Spleen (tissue), 11 donors: ENCODE measurements around the gene TENM4. TPM values are rescaled to one million over a fixed set of nuclear protein-coding genes. Genes with fewer than 3 reads are reported as not detected.

Source experiments
- DNase-seq: peaks from one replicate; pipeline ENCODE4 v3.0.0-alpha.2; 2020
- H3K27ac ChIP-seq, 8 donors: fragments of 200-600 bp; sonication (generic) in 7 of 8; 1 replicate in 4 of 8; 2 replicates in 4 of 8; pipeline versions ENCODE4 v1.5.0 to v1.8.0; 2016 to 2021; ENCODE audit warnings: inconsistent platforms in 4 of 8, mild to moderate bottlenecking in 4 of 8, moderate library complexity in 1 of 8
- H3K27me3 ChIP-seq, 7 donors: fragments of 200-600 bp; sonication (generic) in 6 of 7; replicated peaks in 1 of 7; 1 replicate in 4 of 7; 2 replicates in 3 of 7; pipeline versions ENCODE4 v1.5.0 to v1.8.0; 2016 to 2021; ENCODE audit warnings: inconsistent platforms in 3 of 7, mild to moderate bottlenecking in 1 of 7
- H3K36me3 ChIP-seq, 6 donors: fragments of 200-600 bp; sonication (generic) in 5 of 6; 1 replicate in 4 of 6; 2 replicates in 2 of 6; pipeline versions ENCODE4 v1.5.0 to v1.8.0; 2016 to 2021; ENCODE audit warnings: inconsistent platforms in 2 of 6
- H3K4me1 ChIP-seq, 6 donors: fragments of 200-600 bp; sonication (generic) in 5 of 6; 1 replicate in 3 of 6; 2 replicates in 3 of 6; pipeline versions ENCODE4 v1.5.0 to v1.8.0; 2016 to 2021; ENCODE audit warnings: inconsistent platforms in 3 of 6
- H3K4me3 ChIP-seq, 8 donors: fragments of 200-600 bp; sonication (generic) in 7 of 8; 1 replicate in 4 of 8; 2 replicates in 4 of 8; pipeline versions ENCODE4 v1.5.0 to v1.8.0; 2016 to 2021; ENCODE audit warnings: inconsistent platforms in 4 of 8, mild to moderate bottlenecking in 4 of 8, moderate library complexity in 2 of 8
- H3K9me3 ChIP-seq, 8 donors: fragments of 200-600 bp; sonication (generic) in 7 of 8; 1 replicate in 4 of 8; 2 replicates in 4 of 8; pipeline versions ENCODE4 v1.5.0 to v1.8.0; 2016 to 2021; ENCODE audit warnings: inconsistent platforms in 4 of 8
- POLR2A ChIP-seq, 3 donors: fragments of 450-650 bp; IDR thresholded peaks; one replicate each; pipeline ENCODE4 v1.5.1; 2017; ENCODE audit warnings: antibody characterized with exemption in 3 of 3, mild to moderate bottlenecking in 1 of 3
- POLR2AphosphoS5 ChIP-seq, 3 donors: sonication (generic); formaldehyde crosslinking; IDR thresholded peaks; one replicate each; pipeline ENCODE4 v1.5.1; 2017; ENCODE audit warnings: antibody characterized with exemption in 3 of 3
- WGBS, 5 donors: extraction: QIAGEN DNeasy Blood & Tissue Kit in 3 of 5; methylation state at CpG; one replicate each; pipeline versions ENCODE4 v1.1.5 to v1.1.7; 2013 to 2018; 5-methylcytosine and 5-hydroxymethylcytosine counted together
- intact Hi-C: fragments of 100-400 bp; cut with DNase I; formaldehyde crosslinking; loops from one replicate; pipeline ENCODE4 v1.15.0; 2023; ENCODE audit warnings: low total_unique reads
- polyA plus RNA-seq, 3 donors: library from polyadenylated mRNA; stranded (reverse); fragments of 200-250 nt; gene quantifications; one replicate each; pipeline ENCODE4 v1.2.1, GENCODE V29; 2013
- total RNA-seq, 7 donors: library from RNA; depleted of rRNA in 3 of 7; stranded (reverse); fragments of >200 nt in 3 of 7; fragmentation: NEBNext Ultra II Directional in 4 of 7; extraction: Animal tissue kit (Norgen Biotek cat#: 25700) in 4 of 7; gene quantifications; one replicate each; pipeline versions ENCODE4 v1.1.0 to v1.2.1, GENCODE V29; 2016 to 2021
- TF ChIP-seq, protein P1 (sequence below), 11 experiments: fragments of 200-600 bp in 7 of 11; fragments of 450-650 bp in 4 of 11; sonication (generic) in 4 of 11; IDR thresholded peaks in 8 of 11; conservative IDR thresholded peaks in 3 of 11; 1 replicate in 7 of 11; 2 replicates in 4 of 11; pipeline versions ENCODE4 v1.4.0 to v1.8.0; 2016 to 2021; ENCODE audit warnings: antibody characterized with exemption in 11 of 11, inconsistent platforms in 4 of 11, mild to moderate bottlenecking in 1 of 11
- donor health status: healthy with polysubstance abuse.
- donor health status: DM: no; HTN: no; CAD: no; lungs with moderate emphysema.
- donor health status: DM: no; HTN: no; CAD: no.
- donor health status: Bipolar disorder and iron deficiency.
- donor health status: healthy.
- donor health status: DM: no; HTN: no; CAD: no.
- donor health status: DM: yes; HTN: yes; CAD: no.

TENM4 gene
- total and polyA plus RNA-seq, 10 donors = 0.09 to 4.5 (median 1.2) TPM

DNA sequence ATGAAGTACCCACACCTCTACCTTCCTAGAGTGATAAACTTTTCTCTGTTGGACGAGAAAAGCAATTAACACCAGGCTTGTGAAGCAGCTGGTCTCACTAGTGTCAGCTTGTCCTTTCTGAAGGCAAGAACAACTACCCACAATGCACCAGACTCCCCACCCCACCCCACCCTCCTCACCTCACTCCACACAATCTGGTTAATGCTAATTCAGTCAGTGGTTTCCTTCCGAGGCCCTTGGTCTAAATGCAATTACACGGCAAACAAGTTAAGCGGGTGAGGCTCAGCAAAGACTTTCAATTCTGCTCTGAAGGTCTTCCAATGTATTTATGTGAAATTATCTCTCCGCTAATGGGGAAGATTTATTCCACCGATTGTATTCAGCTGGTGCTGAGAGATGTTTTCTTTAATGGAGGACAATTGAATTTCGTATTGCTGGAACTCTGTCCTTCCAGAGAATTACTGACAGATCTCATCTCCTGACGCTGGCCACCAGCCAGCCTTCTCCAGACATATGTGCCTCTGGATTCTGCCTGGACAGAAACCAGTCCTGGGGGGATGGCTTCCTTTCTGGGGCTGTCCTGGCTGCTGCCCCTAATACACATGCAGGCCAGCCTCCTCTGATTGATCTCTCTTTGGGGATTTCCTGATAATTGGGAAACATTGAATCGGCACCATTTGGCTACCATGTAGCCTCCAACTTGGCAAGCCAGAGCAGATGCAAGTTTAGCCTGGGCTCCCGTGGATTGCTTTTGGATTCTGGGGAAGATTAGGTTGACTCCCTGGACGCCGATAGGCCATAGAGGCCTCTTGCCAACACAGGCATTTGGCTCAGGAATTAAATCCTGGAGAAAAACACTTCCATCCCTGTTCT lies 700.4 kb downstream of the TENM4 start:
- no peaks in the 10 kb centered on the region for H3K4me1 ChIP-seq
- no peak for DNase-seq
- no peaks in the 10 kb centered on the region for H3K27me3 ChIP-seq
- WGBS, 5 donors = 75 to 86% (median 81%) methylated on average over 12 of the region's 12 CpGs
- no peaks in the 10 kb centered on the region for H3K36me3 ChIP-seq
- TF ChIP-seq, protein P1, sequence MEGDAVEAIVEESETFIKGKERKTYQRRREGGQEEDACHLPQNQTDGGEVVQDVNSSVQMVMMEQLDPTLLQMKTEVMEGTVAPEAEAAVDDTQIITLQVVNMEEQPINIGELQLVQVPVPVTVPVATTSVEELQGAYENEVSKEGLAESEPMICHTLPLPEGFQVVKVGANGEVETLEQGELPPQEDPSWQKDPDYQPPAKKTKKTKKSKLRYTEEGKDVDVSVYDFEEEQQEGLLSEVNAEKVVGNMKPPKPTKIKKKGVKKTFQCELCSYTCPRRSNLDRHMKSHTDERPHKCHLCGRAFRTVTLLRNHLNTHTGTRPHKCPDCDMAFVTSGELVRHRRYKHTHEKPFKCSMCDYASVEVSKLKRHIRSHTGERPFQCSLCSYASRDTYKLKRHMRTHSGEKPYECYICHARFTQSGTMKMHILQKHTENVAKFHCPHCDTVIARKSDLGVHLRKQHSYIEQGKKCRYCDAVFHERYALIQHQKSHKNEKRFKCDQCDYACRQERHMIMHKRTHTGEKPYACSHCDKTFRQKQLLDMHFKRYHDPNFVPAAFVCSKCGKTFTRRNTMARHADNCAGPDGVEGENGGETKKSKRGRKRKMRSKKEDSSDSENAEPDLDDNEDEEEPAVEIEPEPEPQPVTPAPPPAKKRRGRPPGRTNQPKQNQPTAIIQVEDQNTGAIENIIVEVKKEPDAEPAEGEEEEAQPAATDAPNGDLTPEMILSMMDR (IDR thresholded peaks at IDR 0.05 in 8 of 11, conservative IDR thresholded peaks at IDR 0.05 in 3 of 11) = no peak
- no peak for TF ChIP-seq POLR2A (IDR thresholded peaks at IDR 0.05)
- TF ChIP-seq POLR2AphosphoS5 (IDR thresholded peaks at IDR 0.05) = no peak
- H3K4me3 ChIP-seq = no peak overlapping the region
- no peaks in the 10 kb centered on the region for H3K9me3 ChIP-seq
- no peak overlapping the region for H3K27ac ChIP-seq
- intact Hi-C loops = no loop called here

DNA sequence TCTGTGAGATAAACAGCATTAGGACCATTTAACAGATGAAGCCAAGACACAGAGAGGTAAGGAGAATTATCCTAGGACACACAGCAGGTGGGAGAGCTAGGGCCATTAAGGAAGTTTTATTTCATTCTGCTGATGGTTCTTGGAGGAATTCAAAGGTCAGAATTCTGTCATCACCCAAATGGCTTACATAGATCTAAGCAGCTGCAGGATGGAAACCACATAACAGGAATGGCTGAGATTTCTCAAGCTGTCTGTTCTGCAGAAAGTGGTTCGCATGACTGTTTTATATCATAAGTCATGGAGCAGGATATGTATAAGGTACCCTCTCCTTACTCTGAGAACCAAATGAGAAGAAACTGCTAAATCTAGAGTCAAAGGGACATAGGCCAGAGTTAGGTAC lies 702.9 kb downstream of the TENM4 start:
- H3K27me3 ChIP-seq = no peaks in the 10 kb centered on the region
- no peak for TF ChIP-seq POLR2A (IDR thresholded peaks at IDR 0.05)
- TF ChIP-seq, protein P1 (IDR thresholded peaks at IDR 0.05 in 8 of 11, conservative IDR thresholded peaks at IDR 0.05 in 3 of 11) = no peak
- no peak for TF ChIP-seq POLR2AphosphoS5 (IDR thresholded peaks at IDR 0.05)
- DNase-seq = no peak
- H3K36me3 ChIP-seq = no peaks in the 10 kb centered on the region
- WGBS, 5 donors = 78 to 95% (median 81%) methylated on average over 1 of the region's 1 CpG
- no peaks in the 10 kb centered on the region for H3K4me1 ChIP-seq
- H3K4me3 ChIP-seq = no peak overlapping the region
- intact Hi-C loops = no loop called here
- H3K27ac ChIP-seq = no peak overlapping the region
- H3K9me3 ChIP-seq = no peaks in the 10 kb centered on the region

DNA sequence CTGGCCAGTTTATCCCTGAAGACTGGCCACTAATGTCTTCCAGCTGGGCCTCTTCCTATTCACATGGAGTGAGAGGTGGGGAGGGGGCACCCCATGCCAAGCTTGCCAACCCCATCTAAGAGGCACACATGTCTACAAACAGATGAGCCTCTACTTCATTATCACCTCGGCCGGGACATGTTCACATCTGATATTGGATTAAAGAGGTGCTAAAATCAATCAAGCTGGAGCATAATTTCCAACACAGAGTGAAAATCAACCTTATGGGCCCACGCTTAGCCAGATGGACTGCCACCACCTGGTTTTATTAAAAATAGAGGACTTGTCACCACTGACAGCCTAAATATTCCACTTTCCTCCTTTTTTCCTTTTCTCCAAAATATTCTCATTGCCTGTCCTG lies 703.5 kb downstream of the TENM4 start:
- no peaks in the 10 kb centered on the region for H3K36me3 ChIP-seq
- H3K27me3 ChIP-seq = no peaks in the 10 kb centered on the region
- intact Hi-C loops = no loop called here
- no peak overlapping the region for H3K4me3 ChIP-seq
- no peaks in the 10 kb centered on the region for H3K4me1 ChIP-seq
- H3K27ac ChIP-seq = no peak overlapping the region
- H3K9me3 ChIP-seq = no peaks in the 10 kb centered on the region
- WGBS, 5 donors = 85 to 97% (median 89%) methylated on average over 3 of the region's 3 CpGs
- no peak for DNase-seq
- TF ChIP-seq POLR2A (IDR thresholded peaks at IDR 0.05) (no peak), POLR2AphosphoS5 (IDR thresholded peaks at IDR 0.05) (no peak)
- TF ChIP-seq, protein P1 (IDR thresholded peaks at IDR 0.05 in 8 of 11, conservative IDR thresholded peaks at IDR 0.05 in 3 of 11) = no peak

DNA sequence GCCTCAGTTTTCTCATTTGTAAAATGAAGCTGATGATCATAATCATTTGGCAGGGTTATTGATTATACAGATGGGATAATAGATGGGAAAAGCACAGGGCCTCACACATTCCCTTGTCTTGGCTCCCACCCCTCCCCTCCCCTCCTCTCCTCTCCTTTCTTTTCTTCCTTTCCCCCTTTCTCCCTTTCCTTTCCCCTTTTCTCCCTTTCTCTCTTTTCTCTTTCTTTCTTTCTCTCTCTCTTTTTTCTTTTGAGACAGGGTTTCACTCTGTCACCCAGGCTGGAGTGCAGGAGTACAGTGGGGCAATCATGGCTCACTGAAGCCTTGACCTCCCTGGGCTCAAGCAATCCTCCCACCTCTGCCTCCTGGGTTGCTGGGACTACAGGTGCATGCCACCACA lies 705.1 kb downstream of the TENM4 start:
- Histone ChIP-seq H3K4me3 (no peak overlapping the region), H3K27me3 (no peaks in the 10 kb centered on the region), H3K9me3 (no peaks in the 10 kb centered on the region), H3K27ac (no peak overlapping the region), H3K36me3 (no peaks in the 10 kb centered on the region), H3K4me1 (no peaks in the 10 kb centered on the region)
- DNase-seq = no peak
- intact Hi-C loops = no loop called here
- no peak for TF ChIP-seq POLR2AphosphoS5 (IDR thresholded peaks at IDR 0.05)
- TF ChIP-seq, protein P1 (IDR thresholded peaks at IDR 0.05 in 8 of 11, conservative IDR thresholded peaks at IDR 0.05 in 3 of 11) = no peak
- no peak for TF ChIP-seq POLR2A (IDR thresholded peaks at IDR 0.05)
